HepG2 (cell line): ENCODE data around the gene RASGRF1. TPM values are rescaled to one million over a fixed set of nuclear protein-coding genes. Genes with fewer than 3 reads are reported as not detected.

Experiments
- CHCHD3 ChIP-seq: sonication (generic); formaldehyde crosslinking; IDR thresholded peaks from 2 replicates; pipeline ENCODE4 v1.8.0; 2022; ENCODE audit warnings: mild to moderate bottlenecking, missing genetic modification reagents, moderate library complexity
- E2F2 ChIP-seq: sonication (generic); formaldehyde crosslinking; IDR thresholded peaks from 2 replicates; pipeline ENCODE4 v1.4.0; 2020; ENCODE audit warnings: missing genetic modification reagents, borderline replicate concordance
- ERF ChIP-seq: IDR thresholded peaks from 2 replicates; pipeline ENCODE4 v1.6.1; 2018; ENCODE audit warnings: missing biosample characterization, missing genetic modification reagents
- HIC2 ChIP-seq: sonication (generic); formaldehyde crosslinking; IDR thresholded peaks from 2 replicates; pipeline ENCODE4 v1.9.0; 2022; ENCODE audit warnings: low read depth, missing genetic modification reagents
- KLF13 ChIP-seq: sonication (generic); formaldehyde crosslinking; IDR thresholded peaks from 2 replicates; pipeline ENCODE4 v1.4.0; 2020; ENCODE audit warnings: mild to moderate bottlenecking, missing genetic modification reagents
- NFE2L1 ChIP-seq: sonication (generic); formaldehyde crosslinking; IDR thresholded peaks from 2 replicates; pipeline ENCODE4 v1.4.0; 2020; ENCODE audit warnings: missing genetic modification reagents, mild to moderate bottlenecking, borderline replicate concordance
- PHB2 ChIP-seq: fragments of 450-650 bp; IDR thresholded peaks from 2 replicates; pipeline ENCODE4 v1.6.1; 2018; ENCODE audit not compliant: partially characterized antibody
- PHF5A ChIP-seq: IDR thresholded peaks from one replicate; pipeline ENCODE4 v1.6.1; 2018; ENCODE audit warnings: low read depth, missing genetic modification reagents; ENCODE audit not compliant: unreplicated experiment
- PITX1 ChIP-seq: sonication (generic); formaldehyde crosslinking; IDR thresholded peaks from 2 replicates; pipeline ENCODE4 v1.5.1; 2020; ENCODE audit warnings: mild to moderate bottlenecking, missing genetic modification reagents
- SIX4 ChIP-seq: sonication (generic); formaldehyde crosslinking; IDR thresholded peaks from 2 replicates; pipeline ENCODE4 v1.4.0; 2020; ENCODE audit warnings: missing genetic modification reagents
- SMARCC2 ChIP-seq: fragments of 450-650 bp; IDR thresholded peaks from 2 replicates; pipeline ENCODE4 v1.6.1; 2017; ENCODE audit warnings: antibody characterized with exemption, mild to moderate bottlenecking
- THAP11 ChIP-seq: IDR thresholded peaks from 2 replicates; pipeline ENCODE4 v1.6.1; 2016; ENCODE audit warnings: missing biosample characterization, missing genetic modification reagents
- XRCC5 ChIP-seq: fragments of 200-400 bp; formaldehyde crosslinking; optimal IDR thresholded peaks from 2 replicates; pipeline ENCODE3; 2017; ENCODE audit warnings: mild to moderate bottlenecking, low read length
- ZBED4 ChIP-seq: sonication (generic); formaldehyde crosslinking; IDR thresholded peaks from 2 replicates; pipeline ENCODE4 v1.4.0; 2020; ENCODE audit warnings: missing genetic modification reagents, borderline replicate concordance
- ZBTB33 ChIP-seq: sonication (generic); formaldehyde crosslinking; IDR thresholded peaks from 2 replicates; pipeline ENCODE4 v1.4.0; 2020; ENCODE audit warnings: missing genetic modification reagents
- ZFP90 ChIP-seq: sonication (generic); formaldehyde crosslinking; IDR thresholded peaks from 2 replicates; pipeline ENCODE4 v1.8.0; 2022; ENCODE audit warnings: missing genetic modification reagents, mild to moderate bottlenecking, inconsistent platforms, borderline replicate concordance
- ZNF160 ChIP-seq: sonication (generic); formaldehyde crosslinking; IDR thresholded peaks from 2 replicates; pipeline ENCODE4 v1.8.0; 2022; ENCODE audit warnings: mild to moderate bottlenecking, inconsistent platforms, missing genetic modification reagents
- ZNF251 ChIP-seq: sonication (generic); formaldehyde crosslinking; IDR thresholded peaks from 2 replicates; pipeline ENCODE4 v1.9.0; 2021; ENCODE audit warnings: mild to moderate bottlenecking, missing genetic modification reagents
- ZNF3 ChIP-seq: IDR thresholded peaks from 2 replicates; pipeline ENCODE4 v1.7.0; 2017; ENCODE audit warnings: inconsistent platforms
- ZNF550 ChIP-seq: sonication (generic); formaldehyde crosslinking; IDR thresholded peaks from 2 replicates; pipeline ENCODE4 v1.4.0; 2020; ENCODE audit warnings: mild to moderate bottlenecking, missing genetic modification reagents, borderline replicate concordance
- ZNF567 ChIP-seq: sonication (generic); formaldehyde crosslinking; IDR thresholded peaks from 2 replicates; pipeline ENCODE4 v1.8.1; 2023; ENCODE audit warnings: mild to moderate bottlenecking, missing genetic modification reagents, borderline replicate concordance
- ZNF674 ChIP-seq: sonication (generic); formaldehyde crosslinking; IDR thresholded peaks from 2 replicates; pipeline ENCODE4 v1.5.0; 2020; ENCODE audit warnings: low read depth, mild to moderate bottlenecking, missing genetic modification reagents
- ZSCAN31 ChIP-seq: sonication (generic); formaldehyde crosslinking; IDR thresholded peaks from 2 replicates; pipeline ENCODE4 v1.5.0; 2020; ENCODE audit warnings: low read depth, mild to moderate bottlenecking, missing genetic modification reagents
- polyA plus RNA-seq, 8 experiments: library from polyadenylated mRNA; depleted of rRNA in 3 of 8; stranded (reverse) in 7 of 8; unstranded in 1 of 8; fragments of >200 nt; fragmentation: Illumina TruSeq in 4 of 8; extraction: Trizol in 4 of 8; gene quantifications; 2 replicates each; pipeline versions ENCODE4 v1.2.1 to v1.2.3, GENCODE V29; 2011 to 2016; ENCODE audit warnings: low read depth in 4 of 8, missing spikeins in 1 of 8, mixed read lengths in 1 of 8; ENCODE audit not compliant: insufficient read depth in 1 of 8
- total RNA-seq, 5 experiments: library from RNA; depleted of rRNA; stranded (reverse); fragments of >200 nt; fragmentation: Illumina TruSeq; extraction: Trizol; gene quantifications; 2 replicates each; pipeline ENCODE4 v1.2.3, GENCODE V29; 2016; ENCODE audit warnings: low read depth in 1 of 5

RASGRF1 gene
- total and polyA plus RNA-seq, 2 of the 13 experiments (the other 11 are each of a cell fraction or from before 2014, with no cell fraction given), result 0.55 to 3.0 TPM

- TF ChIP-seq E2F2 (CRISPR knock-in tag), result peak; percentile 29; the same call in 1 of the 2 replicates
- no peak; the same call in 1 of the 2 replicates for TF ChIP-seq ZBED4 (CRISPR knock-in tag)
- no peak for TF ChIP-seq ZSCAN31
- TF ChIP-seq SMARCC2, result no peak
- TF ChIP-seq ZNF251 (CRISPR knock-in tag), result no peak
- TF ChIP-seq CHCHD3 (CRISPR knock-in tag), result no peak
- peak; percentile 94 for TF ChIP-seq ERF (CRISPR knock-in tag)
- no peak for TF ChIP-seq ZNF160 (CRISPR knock-in tag)
- no peak for TF ChIP-seq PHF5A (CRISPR knock-in tag)
- peak; percentile 33; the same call in 1 of the 2 replicates for TF ChIP-seq ZNF550 (CRISPR knock-in tag)
- TF ChIP-seq ZNF3, result 0 out of 2 replicates have a peak, but pooled peaks have one; percentile 60
- no peak for TF ChIP-seq ZNF674 (CRISPR knock-in tag)
- TF ChIP-seq HIC2 (CRISPR knock-in tag), result peak; percentile 56; the same call in 1 of the 2 replicates
- TF ChIP-seq ZNF567 (CRISPR knock-in tag), result no peak
- peak; percentile 82 for TF ChIP-seq ZFP90 (CRISPR knock-in tag)
- TF ChIP-seq PHB2, result no peak
- no peak for TF ChIP-seq NFE2L1 (CRISPR knock-in tag)
- TF ChIP-seq KLF13 (CRISPR knock-in tag), result no peak
- TF ChIP-seq SIX4 (CRISPR knock-in tag), result no peak
- peak; percentile 72; the same call in 1 of the 2 replicates for TF ChIP-seq PITX1 (CRISPR knock-in tag)
- no peak for TF ChIP-seq ZBTB33 (CRISPR knock-in tag)
- peak; percentile 41 for TF ChIP-seq THAP11 (CRISPR knock-in tag)
- peak; percentile 77 for TF ChIP-seq XRCC5
Observed at GRCh38 chr15:78988361-78988911, 102.1 kb downstream of the RASGRF1 start (continued).
